ENCODE results near the gene DCAF11. TPM values are rescaled to one million over a fixed set of nuclear protein-coding genes. Genes with fewer than 3 reads are reported as not detected.

The DCAF11 gene
- total RNA-seq, 1 experiment from 2014 or later, result 93.5 TPM

GRCh38 chr14:24147761-24148428 lies 33.3 kb downstream of the DCAF11 start:
- Histone ChIP-seq H3K4me3 (ENCODE audit: low read length) (peak overlapping the region; percentile 98), H3K4me1 (ENCODE audit: low read length) (peaks cover 43% of the 10 kb centered on the region), H3K9ac (ENCODE audit: low read length) (peak overlapping the region; percentile 98), H3K79me2 (ENCODE audit: low read length) (peaks cover 66% of the 10 kb centered on the region), H3K9me2 (replicated peaks; ENCODE audit: insufficient read depth, low read length) (no peaks in the 10 kb centered on the region), H2AFZ (ENCODE audit: low read length) (no peak overlapping the region), H3K27me3 (ENCODE audit: low read length) (no peaks in the 10 kb centered on the region), H3K9me3 (ENCODE audit: low read length) (no peaks in the 10 kb centered on the region), H3K27ac (ENCODE audit: low read length) (peak overlapping the region; percentile 43; the same call in 1 of the 2 replicates), H3K36me3 (ENCODE audit: insufficient read depth, low read length) (peaks cover 38% of the 10 kb centered on the region), H4K20me1 (ENCODE audit: insufficient read depth, low read depth, low read length) (peaks cover 12% of the 10 kb centered on the region), H3K4me2 (ENCODE audit: low read depth, low read length, poor library complexity, severe bottlenecking) (peak overlapping the region; percentile 89)
- DNase-seq, result peak; percentile 72

- Histone ChIP-seq H3K9me3 (ENCODE audit: low read length) (no peaks in the 10 kb centered on the region), H3K27me3 (ENCODE audit: low read length) (no peaks in the 10 kb centered on the region), H3K4me2 (ENCODE audit: low read depth, low read length, poor library complexity, severe bottlenecking) (no peak overlapping the region), H2AFZ (ENCODE audit: low read length) (no peak overlapping the region), H3K79me2 (ENCODE audit: low read length) (peaks cover 58% of the 10 kb centered on the region), H3K4me3 (ENCODE audit: low read length) (no peak overlapping the region), H3K9ac (ENCODE audit: low read length) (0 out of 2 replicates have a peak overlapping the region, but pooled peaks have one; percentile 11), H3K9me2 (replicated peaks; ENCODE audit: insufficient read depth, low read length) (no peaks in the 10 kb centered on the region), H3K27ac (ENCODE audit: low read length) (no peak overlapping the region), H4K20me1 (ENCODE audit: insufficient read depth, low read depth, low read length) (peaks cover 12% of the 10 kb centered on the region), H3K4me1 (ENCODE audit: low read length) (peaks cover 29% of the 10 kb centered on the region), H3K36me3 (ENCODE audit: insufficient read depth, low read length) (peaks cover 38% of the 10 kb centered on the region)
- no peak for DNase-seq
These were observed 34.9 kb downstream of the DCAF11 start for GRCh38 chr14:24149302-24149969.

GRCh38 chr14:24150061-24150460 lies 35.5 kb downstream of the DCAF11 start:
- Histone ChIP-seq H3K79me2 (ENCODE audit: low read length) (peaks cover 51% of the 10 kb centered on the region), H3K4me1 (ENCODE audit: low read length) (peaks cover 22% of the 10 kb centered on the region), H3K27ac (ENCODE audit: low read length) (no peak overlapping the region), H2AFZ (ENCODE audit: low read length) (no peak overlapping the region), H3K27me3 (ENCODE audit: low read length) (no peaks in the 10 kb centered on the region), H3K4me2 (ENCODE audit: low read depth, low read length, poor library complexity, severe bottlenecking) (no peak overlapping the region), H3K9me2 (replicated peaks; ENCODE audit: insufficient read depth, low read length) (no peaks in the 10 kb centered on the region), H4K20me1 (ENCODE audit: insufficient read depth, low read depth, low read length) (peaks cover 12% of the 10 kb centered on the region), H3K4me3 (ENCODE audit: low read length) (no peak overlapping the region), H3K9ac (ENCODE audit: low read length) (no peak overlapping the region), H3K9me3 (ENCODE audit: low read length) (no peaks in the 10 kb centered on the region), H3K36me3 (ENCODE audit: insufficient read depth, low read length) (peaks cover 38% of the 10 kb centered on the region)
- DNase-seq, result no peak

DNA sequence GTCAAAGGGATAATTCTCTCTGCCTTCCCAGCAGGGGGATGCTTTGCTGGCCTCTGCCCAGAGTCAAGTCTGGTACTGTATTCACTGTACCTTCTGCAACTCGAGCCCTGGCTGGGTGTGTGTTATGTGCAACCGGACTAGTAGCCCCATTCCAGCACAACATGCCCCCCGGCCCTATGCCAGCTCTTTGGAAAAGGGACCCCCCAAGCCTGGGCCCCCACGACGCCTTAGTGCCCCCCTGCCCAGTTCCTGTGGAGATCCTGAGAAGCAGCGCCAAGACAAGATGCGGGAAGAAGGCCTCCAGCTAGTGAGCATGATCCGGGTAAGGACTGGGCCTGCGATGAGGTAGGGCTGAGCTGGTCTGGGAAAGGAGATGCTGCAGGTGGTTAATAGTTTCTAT lies 36.0 kb downstream of the DCAF11 start:
- Histone ChIP-seq H4K20me1 (ENCODE audit: insufficient read depth, low read depth, low read length) (peaks cover 12% of the 10 kb centered on the region), H2AFZ (ENCODE audit: low read length) (no peak overlapping the region), H3K27ac (ENCODE audit: low read length) (no peak overlapping the region), H3K9ac (ENCODE audit: low read length) (no peak overlapping the region), H3K36me3 (ENCODE audit: insufficient read depth, low read length) (peaks cover 43% of the 10 kb centered on the region), H3K27me3 (ENCODE audit: low read length) (no peaks in the 10 kb centered on the region), H3K9me2 (replicated peaks; ENCODE audit: insufficient read depth, low read length) (no peaks in the 10 kb centered on the region), H3K4me3 (ENCODE audit: low read length) (no peak overlapping the region), H3K4me2 (ENCODE audit: low read depth, low read length, poor library complexity, severe bottlenecking) (no peak overlapping the region), H3K4me1 (ENCODE audit: low read length) (peaks cover 17% of the 10 kb centered on the region), H3K79me2 (ENCODE audit: low read length) (peaks cover 46% of the 10 kb centered on the region), H3K9me3 (ENCODE audit: low read length) (no peaks in the 10 kb centered on the region)
- DNase-seq, result peak; percentile 35

DNA sequence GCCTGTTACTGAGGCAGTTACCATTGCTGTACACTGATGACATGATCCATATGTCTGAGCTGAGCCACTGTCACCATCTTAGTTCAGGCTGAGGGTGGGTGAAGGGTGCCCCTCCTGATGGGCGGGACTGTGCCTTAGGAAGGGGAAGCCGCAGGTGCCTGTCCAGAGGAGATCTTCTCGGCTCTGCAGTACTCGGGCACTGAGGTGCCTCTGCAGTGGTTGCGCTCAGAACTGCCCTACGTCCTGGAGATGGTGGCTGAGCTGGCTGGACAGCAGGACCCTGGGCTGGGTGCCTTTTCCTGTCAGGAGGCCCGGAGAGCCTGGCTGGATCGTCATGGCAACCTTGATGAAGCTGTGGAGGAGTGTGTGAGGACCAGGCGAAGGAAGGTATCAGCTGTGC lies 36.4 kb downstream of the DCAF11 start:
- Histone ChIP-seq H3K4me2 (ENCODE audit: low read depth, low read length, poor library complexity, severe bottlenecking) (no peak overlapping the region), H3K4me3 (ENCODE audit: low read length) (no peak overlapping the region), H4K20me1 (ENCODE audit: insufficient read depth, low read depth, low read length) (peaks cover 12% of the 10 kb centered on the region), H3K27ac (ENCODE audit: low read length) (no peak overlapping the region), H3K79me2 (ENCODE audit: low read length) (peaks cover 42% of the 10 kb centered on the region), H3K9ac (ENCODE audit: low read length) (no peak overlapping the region), H3K36me3 (ENCODE audit: insufficient read depth, low read length) (peaks cover 48% of the 10 kb centered on the region), H3K27me3 (ENCODE audit: low read length) (no peaks in the 10 kb centered on the region), H3K9me3 (ENCODE audit: low read length) (no peaks in the 10 kb centered on the region), H3K4me1 (ENCODE audit: low read length) (peaks cover 14% of the 10 kb centered on the region), H2AFZ (ENCODE audit: low read length) (no peak overlapping the region), H3K9me2 (replicated peaks; ENCODE audit: insufficient read depth, low read length) (no peaks in the 10 kb centered on the region)
- no peak for DNase-seq

GRCh38 chr14:24151404-24152080 lies 37.0 kb downstream of the DCAF11 start:
- H3K4me1 ChIP-seq (ENCODE audit: low read length), result peaks cover 14% of the 10 kb centered on the region
- no peak overlapping the region for H3K27ac ChIP-seq (ENCODE audit: low read length)
- no peak overlapping the region for H3K4me2 ChIP-seq (ENCODE audit: low read depth, low read length, poor library complexity, severe bottlenecking)
- H3K9ac ChIP-seq (ENCODE audit: low read length), result no peak overlapping the region
- H2AFZ ChIP-seq (ENCODE audit: low read length), result no peak overlapping the region
- no peak for DNase-seq
- peaks cover 12% of the 10 kb centered on the region for H4K20me1 ChIP-seq (ENCODE audit: insufficient read depth, low read depth, low read length)
- peaks cover 38% of the 10 kb centered on the region for H3K79me2 ChIP-seq (ENCODE audit: low read length)
- H3K9me3 ChIP-seq (ENCODE audit: low read length), result no peaks in the 10 kb centered on the region
- no peaks in the 10 kb centered on the region for H3K27me3 ChIP-seq (ENCODE audit: low read length)
- no peak overlapping the region for H3K4me3 ChIP-seq (ENCODE audit: low read length)
- peaks cover 48% of the 10 kb centered on the region for H3K36me3 ChIP-seq (ENCODE audit: insufficient read depth, low read length)
- no peaks in the 10 kb centered on the region for H3K9me2 ChIP-seq (replicated peaks; ENCODE audit: insufficient read depth, low read length)

DNA sequence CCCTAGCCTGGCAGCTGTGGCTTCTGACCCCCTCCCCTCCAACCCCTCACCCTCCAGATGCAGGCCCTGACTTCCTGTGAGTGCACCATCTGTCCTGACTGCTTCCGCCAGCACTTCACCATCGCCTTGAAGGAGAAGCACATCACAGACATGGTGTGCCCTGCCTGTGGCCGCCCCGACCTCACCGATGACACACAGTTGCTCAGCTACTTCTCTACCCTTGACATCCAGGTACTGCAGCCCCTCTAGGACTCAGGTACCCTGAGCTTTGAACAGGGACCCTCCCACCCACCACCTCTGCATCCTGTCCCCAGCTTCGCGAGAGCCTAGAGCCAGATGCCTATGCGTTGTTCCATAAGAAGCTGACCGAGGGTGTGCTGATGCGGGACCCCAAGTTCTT lies 40.5 kb downstream of the DCAF11 start:
- no peak for DNase-seq
- Histone ChIP-seq H3K4me1 (ENCODE audit: low read length) (no peaks in the 10 kb centered on the region), H3K27ac (ENCODE audit: low read length) (no peak overlapping the region), H4K20me1 (ENCODE audit: insufficient read depth, low read depth, low read length) (no peaks in the 10 kb centered on the region), H3K36me3 (ENCODE audit: insufficient read depth, low read length) (peaks cover 52% of the 10 kb centered on the region), H3K4me3 (ENCODE audit: low read length) (no peak overlapping the region), H2AFZ (ENCODE audit: low read length) (no peak overlapping the region), H3K9me2 (replicated peaks; ENCODE audit: insufficient read depth, low read length) (no peaks in the 10 kb centered on the region), H3K9me3 (ENCODE audit: low read length) (no peaks in the 10 kb centered on the region), H3K79me2 (ENCODE audit: low read length) (peaks cover 10% of the 10 kb centered on the region), H3K4me2 (ENCODE audit: low read depth, low read length, poor library complexity, severe bottlenecking) (no peak overlapping the region), H3K27me3 (ENCODE audit: low read length) (no peaks in the 10 kb centered on the region), H3K9ac (ENCODE audit: low read length) (no peak overlapping the region)

- peaks cover 7% of the 10 kb centered on the region for H3K79me2 ChIP-seq (ENCODE audit: low read length)
- no peak for DNase-seq
- no peak overlapping the region for H3K27ac ChIP-seq (ENCODE audit: low read length)
- H4K20me1 ChIP-seq (ENCODE audit: insufficient read depth, low read depth, low read length), result no peaks in the 10 kb centered on the region
- peaks cover 15% of the 10 kb centered on the region for H3K4me1 ChIP-seq (ENCODE audit: low read length)
- no peak overlapping the region for H3K4me3 ChIP-seq (ENCODE audit: low read length)
- H3K9me2 ChIP-seq (replicated peaks; ENCODE audit: insufficient read depth, low read length), result no peaks in the 10 kb centered on the region
- H3K9ac ChIP-seq (ENCODE audit: low read length), result no peak overlapping the region
- peaks cover 39% of the 10 kb centered on the region for H3K36me3 ChIP-seq (ENCODE audit: insufficient read depth, low read length)
- no peak overlapping the region for H3K4me2 ChIP-seq (ENCODE audit: low read depth, low read length, poor library complexity, severe bottlenecking)
- H2AFZ ChIP-seq (ENCODE audit: low read length), result no peak overlapping the region
- H3K27me3 ChIP-seq (ENCODE audit: low read length), result no peaks in the 10 kb centered on the region
- no peaks in the 10 kb centered on the region for H3K9me3 ChIP-seq (ENCODE audit: low read length)
These were observed 42.3 kb downstream of the DCAF11 start for GRCh38 chr14:24156840-24157239.
